Adrenal gland (tissue), 5 donors: ENCODE results near the gene TAF4.

Experiments
- POLR2A ChIP-seq, 2 donors: fragments of 450-650 bp; IDR thresholded peaks; one replicate each; pipeline ENCODE4 v1.6.1; 2017; ENCODE audit warnings: antibody characterized with exemption in 2 of 2, mild to moderate bottlenecking in 2 of 2, moderate library complexity in 1 of 2
- TF ChIP-seq, protein P1 (sequence below), 6 experiments: fragments of 450-650 bp in 4 of 6; fragments of 200-600 bp in 2 of 6; sonication (generic) in 1 of 6; IDR thresholded peaks; 1 replicate in 5 of 6; 2 replicates in 1 of 6; pipeline versions ENCODE4 v1.5.1 to v1.8.0; 2016 to 2021; ENCODE audit warnings: antibody characterized with exemption in 6 of 6, mild to moderate bottlenecking in 2 of 6, moderate library complexity in 1 of 6
- donor health status: DM: no; HTN: no; CAD: no.

DNA sequence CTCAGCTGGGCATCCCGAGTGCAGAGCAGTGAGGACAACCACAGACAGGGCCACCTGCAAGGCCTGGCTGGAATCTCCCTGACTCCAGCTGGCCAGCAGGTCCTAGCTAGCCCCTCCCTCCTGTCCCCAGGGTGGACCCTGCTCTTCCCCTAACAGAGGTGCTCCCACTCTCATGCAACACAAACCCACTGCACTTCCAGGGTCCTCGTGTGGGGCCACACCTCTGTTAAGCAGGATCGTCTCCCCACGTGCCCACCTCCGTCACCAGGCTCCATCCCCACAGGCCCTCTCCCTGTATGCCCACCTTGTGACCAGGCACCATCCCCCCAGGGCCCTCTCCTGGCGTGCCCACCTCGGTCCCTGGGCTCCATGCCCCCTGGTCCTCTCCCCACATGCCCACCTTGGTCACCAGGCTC, 17.3 kb downstream of the TAF4 start:
- TF ChIP-seq, protein P1, sequence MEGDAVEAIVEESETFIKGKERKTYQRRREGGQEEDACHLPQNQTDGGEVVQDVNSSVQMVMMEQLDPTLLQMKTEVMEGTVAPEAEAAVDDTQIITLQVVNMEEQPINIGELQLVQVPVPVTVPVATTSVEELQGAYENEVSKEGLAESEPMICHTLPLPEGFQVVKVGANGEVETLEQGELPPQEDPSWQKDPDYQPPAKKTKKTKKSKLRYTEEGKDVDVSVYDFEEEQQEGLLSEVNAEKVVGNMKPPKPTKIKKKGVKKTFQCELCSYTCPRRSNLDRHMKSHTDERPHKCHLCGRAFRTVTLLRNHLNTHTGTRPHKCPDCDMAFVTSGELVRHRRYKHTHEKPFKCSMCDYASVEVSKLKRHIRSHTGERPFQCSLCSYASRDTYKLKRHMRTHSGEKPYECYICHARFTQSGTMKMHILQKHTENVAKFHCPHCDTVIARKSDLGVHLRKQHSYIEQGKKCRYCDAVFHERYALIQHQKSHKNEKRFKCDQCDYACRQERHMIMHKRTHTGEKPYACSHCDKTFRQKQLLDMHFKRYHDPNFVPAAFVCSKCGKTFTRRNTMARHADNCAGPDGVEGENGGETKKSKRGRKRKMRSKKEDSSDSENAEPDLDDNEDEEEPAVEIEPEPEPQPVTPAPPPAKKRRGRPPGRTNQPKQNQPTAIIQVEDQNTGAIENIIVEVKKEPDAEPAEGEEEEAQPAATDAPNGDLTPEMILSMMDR (IDR thresholded peaks at IDR 0.05) = no peak
- TF ChIP-seq POLR2A (IDR thresholded peaks at IDR 0.05) = no peak
